Effector CD4-positive, alpha-beta T cell (primary cell): ENCODE results near the gene SYTL2.

ENCODE experiments used
- DNase-seq: peaks from one replicate; pipeline ENCODE4 v3.0.0-alpha.2; 2020

Gene SYTL2

GRCh38 chr11:85825616-85826015 is 14.7 kb upstream of the SYTL2 start:
- DNase-seq: no peak

- DNase-seq: peak; percentile 62
Observed at GRCh38 chr11:85823816-85824215, 12.9 kb upstream of the SYTL2 start.

- DNase-seq: no peak
Observed at GRCh38 chr11:85822814-85823213, 11.9 kb upstream of the SYTL2 start.

GRCh38 chr11:85821636-85822035 is 10.7 kb upstream of the SYTL2 start:
- no peak for DNase-seq

GRCh38 chr11:85819441-85819840 is 8.5 kb upstream of the SYTL2 start:
- DNase-seq: no peak

GRCh38 chr11:85815186-85815931 is 4.4 kb upstream of the SYTL2 start:
- DNase-seq: no peak

GRCh38 chr11:85813721-85814120 is 2.8 kb upstream of the SYTL2 start:
- DNase-seq: no peak

- no peak for DNase-seq
Observed at GRCh38 chr11:85811624-85812023, 683 bp upstream of the SYTL2 start.

- DNase-seq: no peak
Observed at GRCh38 chr11:85810521-85810870, 445 bp downstream of the SYTL2 start.

GRCh38 chr11:85809863-85810262 is 1.1 kb downstream of the SYTL2 start:
- peak; percentile 15 for DNase-seq

GRCh38 chr11:85809191-85809590 is 1.8 kb downstream of the SYTL2 start:
- no peak for DNase-seq

- DNase-seq: no peak
Observed at GRCh38 chr11:85806876-85807275, 4.1 kb downstream of the SYTL2 start.

GRCh38 chr11:85806016-85806415 is 4.9 kb downstream of the SYTL2 start:
- no peak for DNase-seq

- no peak for DNase-seq
Observed at GRCh38 chr11:85805387-85805786, 5.6 kb downstream of the SYTL2 start.

GRCh38 chr11:85803920-85804319 is 7.0 kb downstream of the SYTL2 start:
- DNase-seq: no peak

- no peak for DNase-seq
Observed at GRCh38 chr11:85803303-85803702, 7.6 kb downstream of the SYTL2 start.

- DNase-seq: no peak
Observed at GRCh38 chr11:85801527-85801926, 9.4 kb downstream of the SYTL2 start.

GRCh38 chr11:85800595-85801342 is 10.2 kb downstream of the SYTL2 start:
- DNase-seq: no peak

- no peak for DNase-seq
Observed at GRCh38 chr11:85799142-85799541, 11.8 kb downstream of the SYTL2 start.

- no peak for DNase-seq
Observed at GRCh38 chr11:85798361-85798760, 12.6 kb downstream of the SYTL2 start.

- DNase-seq: no peak
Observed at GRCh38 chr11:85795712-85796487, 15.0 kb downstream of the SYTL2 start.

- DNase-seq: no peak
Observed at GRCh38 chr11:85791409-85791990, 19.4 kb downstream of the SYTL2 start.
